ENCODE results near the gene UBE2L5.
A peak's percentile ranks its signal among the peaks of the same experiment; 100 is the strongest.
"Not testable (repeated sequence)": the region's sequence is repeated elsewhere in the genome, so short reads cannot be mapped to it uniquely, and the experiment has no call there.

UBE2L5 gene

DNA sequence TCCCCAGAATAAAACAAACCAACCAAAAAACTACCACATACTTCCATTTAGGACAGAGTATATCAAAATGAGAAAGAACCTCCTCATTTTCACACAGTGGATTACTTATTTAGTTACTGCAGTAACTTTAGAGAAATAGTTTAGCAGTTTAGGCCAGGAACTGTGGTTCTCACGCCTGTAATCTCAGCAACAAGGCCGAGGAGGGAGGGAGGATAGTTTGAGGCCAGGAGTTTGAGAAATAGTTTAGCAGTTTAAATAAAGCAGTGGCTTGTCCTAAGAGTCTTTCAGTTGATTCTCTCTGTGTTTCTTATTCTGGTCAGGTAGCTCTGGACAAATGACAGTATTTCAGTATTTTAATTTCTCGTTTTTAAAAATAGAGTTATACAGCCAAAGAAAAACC is 34.0 kb downstream of the UBE2L5 start:
- DNase-seq = no peak
- Histone ChIP-seq H3K79me2 (ENCODE audit: control insufficient read depth, insufficient read depth, low read length) (no peaks in the 10 kb centered on the region), H3K27ac (ENCODE audit: low read depth, low read length) (no peak overlapping the region), H4K5ac (ENCODE audit: low read length) (no peak overlapping the region), H2BK15ac (replicated peaks; ENCODE audit: low read depth) (no peak overlapping the region), H3K4ac (ENCODE audit: low read depth, low read length) (no peak overlapping the region), H3K36me3 (ENCODE audit: control insufficient read depth, insufficient read depth, low read length) (no peaks in the 10 kb centered on the region), H3K27me3 (ENCODE audit: insufficient read depth, low read length, poor library complexity) (no peaks in the 10 kb centered on the region), H3K23ac (ENCODE audit: low read length) (no peak overlapping the region), H3K18ac (ENCODE audit: low read length) (no peak overlapping the region), H2BK5ac (ENCODE audit: low read length) (no peak overlapping the region), H3K4me1 (ENCODE audit: control insufficient read depth, low read depth, low read length) (no peaks in the 10 kb centered on the region), H3K79me1 (ENCODE audit: low read length) (no peaks in the 10 kb centered on the region), H2BK120ac (ENCODE audit: low read depth, low read length) (no peak overlapping the region), H3K4me2 (ENCODE audit: low read length) (no peak overlapping the region), H4K8ac (ENCODE audit: low read depth, low read length) (no peak overlapping the region), H2AK5ac (ENCODE audit: low read length) (no peak overlapping the region), H3K4me3 (ENCODE audit: low read length) (no peak overlapping the region), H3K9ac (ENCODE audit: low read length) (no peak overlapping the region), H3K56ac (ENCODE audit: low read length) (no peak overlapping the region)
- no CpG with 5 or more reads among the region's 3 CpGs for whole genome bisulfite sequencing (ENCODE audit: extremely low coverage, insufficient coverage, low lambda C conversion rate)

DNA sequence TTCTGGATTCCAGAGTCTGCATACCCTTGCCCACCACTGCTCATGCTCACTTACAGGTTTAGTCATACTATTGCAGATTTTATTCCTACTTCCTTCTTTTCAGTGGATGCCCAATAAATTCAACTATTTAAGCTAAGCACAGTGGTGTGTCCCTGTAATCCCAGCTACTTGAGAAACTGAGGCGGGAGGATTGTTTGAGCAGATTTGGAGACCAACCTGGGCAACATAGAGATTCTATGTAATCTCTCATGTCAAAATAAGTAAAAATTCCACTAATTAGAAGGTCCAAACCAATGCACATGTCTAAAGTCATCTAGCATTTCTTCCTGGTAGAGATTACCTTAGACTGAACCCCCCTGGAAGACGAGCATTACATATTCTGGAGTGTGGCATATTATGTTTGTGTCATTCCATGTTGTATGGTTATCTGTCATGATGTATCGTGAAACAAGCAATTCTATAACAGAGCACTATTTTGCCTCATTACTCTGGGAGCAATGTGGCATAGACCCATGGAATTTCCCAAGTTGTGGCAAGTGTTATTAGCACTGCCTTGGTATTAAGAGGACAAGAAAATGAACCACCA is 35.1 kb downstream of the UBE2L5 start:
- Histone ChIP-seq H3K4me3 (ENCODE audit: low read length) (no peak overlapping the region), H3K23ac (ENCODE audit: low read length) (no peak overlapping the region), H4K8ac (ENCODE audit: low read depth, low read length) (no peak overlapping the region), H3K18ac (ENCODE audit: low read length) (no peak overlapping the region), H3K4me1 (ENCODE audit: control insufficient read depth, low read depth, low read length) (no peaks in the 10 kb centered on the region), H3K9ac (ENCODE audit: low read length) (no peak overlapping the region), H3K36me3 (ENCODE audit: control insufficient read depth, insufficient read depth, low read length) (peaks cover 4% of the 10 kb centered on the region), H3K79me1 (ENCODE audit: low read length) (peaks cover 2% of the 10 kb centered on the region), H2BK120ac (ENCODE audit: low read depth, low read length) (no peak overlapping the region), H3K27me3 (ENCODE audit: insufficient read depth, low read length, poor library complexity) (no peaks in the 10 kb centered on the region), H3K56ac (ENCODE audit: low read length) (no peak overlapping the region), H2AK5ac (ENCODE audit: low read length) (no peak overlapping the region), H2BK5ac (ENCODE audit: low read length) (no peak overlapping the region), H4K5ac (ENCODE audit: low read length) (no peak overlapping the region), H3K4ac (ENCODE audit: low read depth, low read length) (no peak overlapping the region), H3K79me2 (ENCODE audit: control insufficient read depth, insufficient read depth, low read length) (no peaks in the 10 kb centered on the region), H3K27ac (ENCODE audit: low read depth, low read length) (no peak overlapping the region), H3K4me2 (ENCODE audit: low read length) (no peak overlapping the region), H2BK15ac (replicated peaks; ENCODE audit: low read depth) (no peak overlapping the region)
- WGBS (ENCODE audit: extremely low coverage, insufficient coverage, low lambda C conversion rate) = no CpG with 5 or more reads among the region's 3 CpGs
- DNase-seq = no peak

DNA sequence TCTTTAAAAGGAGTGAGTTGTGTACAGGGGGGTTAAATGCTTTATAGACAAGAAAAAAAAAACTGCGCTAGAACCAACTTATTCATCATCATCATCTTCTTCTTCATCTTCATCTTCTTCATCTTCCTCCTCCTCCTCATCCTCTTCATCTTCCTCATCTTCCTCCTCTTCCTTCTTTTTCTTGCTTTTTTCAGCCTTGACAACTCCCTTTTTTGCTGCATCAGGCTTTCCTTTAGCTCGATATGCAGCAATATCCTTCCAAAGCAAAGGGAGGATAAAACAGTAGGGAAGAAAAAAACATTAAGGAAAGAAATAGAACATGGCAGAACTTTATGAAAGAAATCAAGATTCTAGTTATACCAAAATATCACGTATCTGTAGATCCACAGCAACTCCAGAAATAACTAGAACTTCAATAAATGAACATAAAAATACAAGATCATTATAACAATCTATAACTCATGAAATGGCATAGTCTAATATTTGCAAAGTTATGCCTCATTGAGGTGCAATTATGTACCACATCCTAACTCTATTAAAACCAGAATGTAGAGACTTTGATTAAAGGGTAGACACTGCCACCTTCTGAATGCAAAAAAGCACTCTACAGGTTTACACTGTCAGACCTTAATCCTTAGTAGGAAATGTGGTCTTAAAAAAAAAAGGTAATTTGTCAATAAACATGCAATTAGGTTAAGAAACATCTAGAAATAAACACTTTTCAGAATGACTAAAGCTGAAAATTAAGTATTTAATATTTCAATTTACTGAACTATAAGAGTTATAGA is 39.2 kb downstream of the UBE2L5 start:
- H2BK15ac ChIP-seq (replicated peaks; ENCODE audit: low read depth); H2BK5ac ChIP-seq (ENCODE audit: low read length); H3K79me1 ChIP-seq (ENCODE audit: low read length); H3K9ac ChIP-seq (ENCODE audit: low read length); H2AK5ac ChIP-seq (ENCODE audit: low read length); H3K27me3 ChIP-seq (ENCODE audit: insufficient read depth, low read length, poor library complexity); H3K4me2 ChIP-seq (ENCODE audit: low read length); H4K8ac ChIP-seq (ENCODE audit: low read depth, low read length); H3K18ac ChIP-seq (ENCODE audit: low read length); H3K4me1 ChIP-seq (ENCODE audit: control insufficient read depth, low read depth, low read length); H2BK120ac ChIP-seq (ENCODE audit: low read depth, low read length); H3K56ac ChIP-seq (ENCODE audit: low read length); DNase-seq; H3K4me3 ChIP-seq (ENCODE audit: low read length); H3K36me3 ChIP-seq (ENCODE audit: control insufficient read depth, insufficient read depth, low read length); H4K5ac ChIP-seq (ENCODE audit: low read length); H3K4ac ChIP-seq (ENCODE audit: low read depth, low read length); H3K23ac ChIP-seq (ENCODE audit: low read length); H3K27ac ChIP-seq (ENCODE audit: low read depth, low read length): not testable (repeated sequence)
- peaks cover 18% of the 10 kb centered on the region for H3K79me2 ChIP-seq (ENCODE audit: control insufficient read depth, insufficient read depth, low read length)
- WGBS (ENCODE audit: extremely low coverage, insufficient coverage, low lambda C conversion rate) = no CpG with 5 or more reads among the region's 3 CpGs

DNA sequence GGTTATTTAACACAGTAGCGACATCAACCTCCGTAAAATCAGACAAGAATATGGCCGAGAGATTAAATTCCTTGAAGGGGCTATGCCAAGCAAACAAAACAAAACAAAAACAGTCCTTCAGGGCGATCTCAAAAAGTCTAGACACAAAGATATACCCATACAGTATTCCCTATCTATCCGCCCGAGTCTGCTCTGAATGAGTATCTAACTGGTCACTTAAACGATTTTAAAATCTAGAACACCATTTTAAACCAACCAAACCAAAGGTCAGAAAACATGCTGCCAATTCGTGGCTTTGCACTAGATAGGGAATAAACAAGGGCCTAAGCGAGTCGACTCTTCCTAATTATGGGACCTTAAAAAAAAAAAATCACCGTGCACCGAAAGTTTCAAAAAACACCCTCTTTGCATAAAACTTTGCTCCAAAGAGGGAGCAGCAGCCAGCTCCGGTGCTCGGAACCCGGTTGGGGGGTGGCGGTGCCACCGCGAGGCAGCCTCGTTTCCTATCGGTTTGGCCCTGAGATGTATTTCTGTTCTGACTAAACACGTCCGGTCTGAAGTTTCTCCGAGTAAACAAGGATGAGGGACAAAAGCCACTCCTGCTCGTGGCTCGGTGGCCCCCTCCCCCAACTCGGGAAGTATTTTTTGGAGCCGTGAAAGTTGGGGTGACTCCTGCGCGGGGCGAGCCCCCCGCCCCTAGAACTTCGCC is 41.6 kb downstream of the UBE2L5 start:
- WGBS (ENCODE audit: extremely low coverage, insufficient coverage, low lambda C conversion rate) = no CpG with 5 or more reads among the region's 32 CpGs
- DNase-seq = peak; percentile 48
- Histone ChIP-seq H3K27me3 (ENCODE audit: insufficient read depth, low read length, poor library complexity) (no peaks in the 10 kb centered on the region), H2BK120ac (ENCODE audit: low read depth, low read length) (no peak overlapping the region), H3K4me1 (ENCODE audit: control insufficient read depth, low read depth, low read length) (no peaks in the 10 kb centered on the region), H3K79me2 (ENCODE audit: control insufficient read depth, insufficient read depth, low read length) (peaks cover 18% of the 10 kb centered on the region), H3K36me3 (ENCODE audit: control insufficient read depth, insufficient read depth, low read length) (peaks cover 5% of the 10 kb centered on the region), H2BK5ac (ENCODE audit: low read length) (no peak overlapping the region), H3K27ac (ENCODE audit: low read depth, low read length) (peak overlapping the region; percentile 99), H3K79me1 (ENCODE audit: low read length) (peaks cover 2% of the 10 kb centered on the region), H3K23ac (ENCODE audit: low read length) (peak overlapping the region; percentile 89), H3K9ac (ENCODE audit: low read length) (peak overlapping the region; percentile 92), H2BK15ac (replicated peaks; ENCODE audit: low read depth) (no peak overlapping the region), H3K4ac (ENCODE audit: low read depth, low read length) (peak overlapping the region; percentile 38), H3K4me2 (ENCODE audit: low read length) (peak overlapping the region; percentile 15), H4K5ac (ENCODE audit: low read length) (no peak overlapping the region), H2AK5ac (ENCODE audit: low read length) (no peak overlapping the region), H3K18ac (ENCODE audit: low read length) (peak overlapping the region; percentile 99), H4K8ac (ENCODE audit: low read depth, low read length) (no peak overlapping the region), H3K56ac (ENCODE audit: low read length) (peak overlapping the region; percentile 95), H3K4me3 (ENCODE audit: low read length) (peak overlapping the region; percentile 97)

DNA sequence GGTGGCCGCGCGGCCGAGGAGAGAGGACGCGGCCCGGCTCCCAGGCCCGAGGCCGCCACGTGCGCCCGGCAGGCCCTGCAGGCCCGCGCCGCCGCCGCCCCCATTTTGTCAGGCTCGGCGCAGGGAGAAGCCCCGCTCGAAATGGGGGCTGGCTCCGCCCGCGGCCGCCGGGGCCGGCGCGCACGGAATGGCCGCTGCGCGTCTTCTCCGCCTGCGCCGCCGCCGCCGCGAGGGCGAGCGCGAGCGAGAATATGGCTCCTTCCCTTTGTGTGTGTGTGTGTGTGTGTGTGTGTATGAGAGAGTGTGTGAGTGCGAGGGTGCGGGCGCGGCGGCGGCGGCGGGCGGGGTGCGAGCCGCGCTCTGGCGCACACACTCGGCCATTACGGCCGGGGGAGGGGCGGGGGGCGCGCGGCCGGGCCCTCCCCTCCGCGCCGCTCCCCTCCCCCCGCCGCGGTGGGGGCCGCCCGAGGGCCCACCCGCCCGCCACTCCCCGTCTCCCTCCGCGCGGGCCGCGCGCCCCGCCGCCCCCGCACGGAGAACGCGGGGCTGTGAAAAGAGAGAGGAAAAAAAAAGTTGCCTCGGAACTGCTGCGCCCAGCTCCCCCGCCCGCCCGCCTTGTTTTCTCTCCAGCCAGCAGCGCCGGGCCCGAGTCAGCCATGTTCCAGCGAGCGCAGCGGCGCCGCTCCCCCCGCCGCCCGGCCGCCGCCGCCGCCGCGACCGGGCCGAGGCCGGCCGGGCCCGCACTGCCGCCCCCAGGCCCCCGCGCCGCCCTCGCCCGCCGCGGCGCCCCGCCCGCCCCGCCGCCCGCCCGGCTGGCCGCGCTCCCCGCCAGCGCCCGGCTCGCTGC is 42.4 kb downstream of the UBE2L5 start:
- Histone ChIP-seq H3K23ac (ENCODE audit: low read length) (peak overlapping the region; percentile 89), H3K4me1 (ENCODE audit: control insufficient read depth, low read depth, low read length) (no peaks in the 10 kb centered on the region), H3K18ac (ENCODE audit: low read length) (peak overlapping the region; percentile 99), H3K4me2 (ENCODE audit: low read length) (no peak overlapping the region), H4K5ac (ENCODE audit: low read length) (no peak overlapping the region), H2AK5ac (ENCODE audit: low read length) (no peak overlapping the region), H2BK15ac (replicated peaks; ENCODE audit: low read depth) (no peak overlapping the region), H3K79me2 (ENCODE audit: control insufficient read depth, insufficient read depth, low read length) (peaks cover 18% of the 10 kb centered on the region), H3K56ac (ENCODE audit: low read length) (peak overlapping the region; percentile 95), H4K8ac (ENCODE audit: low read depth, low read length) (peak overlapping the region; percentile 95), H2BK5ac (ENCODE audit: low read length) (no peak overlapping the region), H3K4ac (ENCODE audit: low read depth, low read length) (peak overlapping the region; percentile 99), H3K79me1 (ENCODE audit: low read length) (peaks cover 2% of the 10 kb centered on the region), H3K27ac (ENCODE audit: low read depth, low read length) (peak overlapping the region; percentile 99), H3K4me3 (ENCODE audit: low read length) (peak overlapping the region; percentile 97), H3K9ac (ENCODE audit: low read length) (peak overlapping the region; percentile 92), H3K27me3 (ENCODE audit: insufficient read depth, low read length, poor library complexity) (no peaks in the 10 kb centered on the region), H2BK120ac (ENCODE audit: low read depth, low read length) (peak overlapping the region; percentile 85), H3K36me3 (ENCODE audit: control insufficient read depth, insufficient read depth, low read length) (peaks cover 5% of the 10 kb centered on the region)
- peak; percentile 82 for DNase-seq
- WGBS (ENCODE audit: extremely low coverage, insufficient coverage, low lambda C conversion rate) = no CpG with 5 or more reads among the region's 136 CpGs

Measured in mesendoderm (in vitro differentiated cells).